ENCODE data around the gene KRTAP1-5.
"Not testable (repeated sequence)": the region's sequence is repeated elsewhere in the genome, so short reads cannot be mapped to it uniquely, and the experiment has no call there.

The KRTAP1-5 gene

GRCh38 chr17:41046735-41047465 is 19.9 kb upstream of the KRTAP1-5 start, which contains the start of gene KRTAP2-1:
TSS of gene KRTAP2-1 (minus strand) at chr17:41047316. CDS start at chr17:41047267, 49 bp downstream.
- not testable (repeated sequence) for DNase-seq

DNA sequence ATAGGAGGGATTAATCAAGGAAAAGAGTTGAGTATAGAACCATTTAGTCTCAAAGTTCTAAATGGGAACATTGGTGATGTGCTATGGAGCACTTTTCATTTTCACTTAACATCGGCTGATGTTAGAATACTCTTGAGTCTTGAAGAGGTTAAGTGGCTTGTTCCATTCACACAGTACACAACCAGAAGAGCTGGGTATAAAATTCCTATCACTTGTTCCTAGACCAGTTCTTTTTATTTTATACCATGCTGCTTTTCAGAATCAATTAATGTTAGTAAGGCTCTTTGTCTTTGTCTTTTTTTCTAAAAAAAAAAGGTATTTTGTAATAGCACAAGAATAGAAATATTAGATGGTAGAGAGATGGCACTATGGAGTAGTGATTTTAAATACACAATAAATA is 15.9 kb upstream of the KRTAP1-5 start:
- DNase-seq, result no peak

- not testable (repeated sequence) for DNase-seq
Measured at GRCh38 chr17:41040783-41041571, 14.0 kb upstream of the KRTAP1-5 start, which contains the start of gene KRTAP1-1. TSS of gene KRTAP1-1 (minus strand) at chr17:41041450. CDS start at chr17:41041397, 53 bp downstream.

DNA sequence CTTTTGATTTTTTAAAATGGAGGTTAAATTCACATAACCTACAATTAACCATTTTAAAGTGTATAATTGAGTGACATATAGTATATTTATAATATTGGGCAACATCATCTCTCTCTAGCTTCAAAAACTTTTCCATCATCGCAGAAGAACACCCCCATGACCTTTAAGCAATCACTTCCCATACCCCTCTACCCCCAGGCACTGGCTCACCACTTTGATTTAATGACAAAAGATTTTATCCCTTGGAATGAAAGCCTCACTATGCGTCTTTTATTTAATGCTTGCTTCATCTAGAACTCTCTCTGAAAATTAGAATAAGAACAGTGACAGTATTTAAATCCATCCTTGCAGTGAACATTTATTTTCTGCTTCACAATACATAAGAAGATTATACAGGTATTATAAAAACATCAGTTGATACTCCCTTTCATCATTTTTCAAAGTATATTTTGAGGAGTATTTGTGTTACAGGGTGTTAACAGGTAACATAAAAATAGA is 10.9 kb upstream of the KRTAP1-5 start:
- no peak for DNase-seq

DNA sequence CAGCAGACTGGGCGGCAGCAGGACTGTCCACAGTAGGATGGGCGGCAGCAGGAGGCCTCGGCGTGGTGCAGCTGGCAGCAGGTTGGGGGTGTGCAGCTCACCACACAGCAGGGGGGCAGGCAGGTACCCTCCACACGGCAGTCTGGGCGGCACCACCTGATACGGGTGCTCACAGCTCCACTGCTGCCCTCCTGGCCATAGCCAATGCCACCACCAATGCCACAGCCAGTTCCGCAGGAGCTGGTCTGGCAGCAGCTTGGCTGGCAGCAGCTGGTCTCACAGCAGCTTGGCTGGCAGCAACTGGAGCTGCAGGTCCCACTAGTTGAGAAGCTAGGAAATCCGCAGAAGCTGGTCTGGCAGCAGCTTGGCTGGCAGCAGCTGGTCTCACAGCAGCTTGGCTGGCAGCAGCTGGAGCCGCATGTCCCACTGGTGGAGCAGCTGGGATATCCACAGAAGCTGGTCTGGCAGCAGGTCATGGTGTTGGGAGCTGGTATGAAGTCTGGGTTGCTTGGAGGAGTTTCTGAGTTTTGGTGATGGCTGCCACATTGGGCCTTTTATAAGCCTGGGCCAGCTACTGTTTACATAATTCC is 7.4 kb upstream of the KRTAP1-5 start, which contains the start of gene KRTAP1-3:
KRTAP1-3 (minus strand) TSS at position 529 of the 590 bp plus-strand sequence; CDS start at position 476, 53 bp downstream.
- not testable (repeated sequence) for DNase-seq

DNA sequence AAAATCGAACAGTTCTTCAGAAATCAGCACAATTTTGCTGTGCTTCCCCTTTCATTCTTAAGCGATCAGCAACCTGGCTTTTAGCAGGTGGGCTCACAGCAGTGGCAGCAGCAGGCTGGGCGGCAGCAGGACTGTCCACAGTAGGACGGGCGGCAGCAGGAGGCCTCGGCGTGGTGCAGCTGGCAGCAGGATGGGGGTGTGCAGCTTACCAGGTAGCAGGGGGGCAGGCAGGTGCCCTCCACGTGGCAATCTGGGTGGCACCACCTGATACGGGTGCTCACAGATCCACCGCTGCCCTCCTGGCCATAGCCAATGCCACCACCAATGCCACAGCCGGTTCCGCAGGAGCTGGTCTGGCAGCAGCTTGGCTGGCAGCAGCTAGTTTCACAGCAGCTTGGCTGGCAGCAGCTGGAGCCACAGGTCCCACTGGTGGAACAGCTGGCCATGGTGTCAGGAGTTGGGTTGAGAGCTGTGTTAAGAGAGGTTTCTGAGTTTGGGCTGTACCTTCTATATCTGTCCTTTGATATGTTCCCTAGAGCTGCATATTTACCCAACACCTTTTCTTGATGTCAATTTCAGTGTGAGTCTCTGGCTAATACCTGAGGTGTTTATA is 2.7 kb upstream of the KRTAP1-5 start, which contains the start of gene KRTAP1-4:
KRTAP1-4 (minus strand) TSS at position 563 of the 613 bp plus-strand sequence; CDS start at position 446, 117 bp downstream.
- DNase-seq, result no peak

GRCh38 chr17:41024697-41025096 is 2.3 kb downstream of the KRTAP1-5 start:
- no peak for DNase-seq

- DNase-seq, result no peak
Measured at GRCh38 chr17:41020336-41020735, 6.7 kb downstream of the KRTAP1-5 start.

DNA sequence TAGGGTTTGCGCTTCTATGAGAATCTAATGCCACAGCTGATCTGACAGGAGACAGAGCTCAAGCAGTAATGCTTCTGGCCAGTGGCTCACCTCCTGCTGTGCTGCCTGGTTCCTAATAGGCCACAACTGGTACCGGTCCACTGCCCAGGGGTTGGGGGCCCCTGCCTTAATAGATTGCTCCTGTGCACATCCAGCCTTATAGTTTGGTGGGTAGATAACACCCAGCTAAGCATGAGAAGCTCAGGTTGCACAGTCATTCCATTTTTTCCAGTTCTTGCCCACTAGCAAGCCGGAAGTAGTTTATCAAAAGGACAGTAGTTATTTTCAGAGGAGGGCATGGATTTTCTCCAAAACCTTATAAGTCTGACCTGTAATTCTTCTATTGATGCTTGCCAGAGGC is 7.6 kb downstream of the KRTAP1-5 start:
- no peak for DNase-seq

DNA sequence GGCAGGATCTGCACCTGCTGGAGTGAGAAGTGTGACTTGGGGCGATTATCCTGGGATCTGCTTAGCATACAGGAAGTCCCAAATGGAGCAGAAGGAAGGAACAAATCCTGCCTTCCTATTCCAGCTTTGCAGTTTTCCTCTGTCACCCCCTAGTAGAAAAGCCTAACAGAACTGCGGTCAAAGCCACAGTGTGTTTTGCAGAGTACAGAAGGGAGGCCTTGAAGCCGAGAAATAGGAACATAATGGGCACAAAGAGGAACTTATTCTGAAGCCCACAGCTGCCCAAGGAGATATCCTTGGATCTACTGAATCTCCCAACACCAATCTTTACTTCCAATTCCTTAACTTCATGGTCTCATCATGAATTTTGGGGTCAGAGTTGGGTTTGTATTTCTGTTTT is 8.5 kb downstream of the KRTAP1-5 start:
- DNase-seq, result no peak

DNA sequence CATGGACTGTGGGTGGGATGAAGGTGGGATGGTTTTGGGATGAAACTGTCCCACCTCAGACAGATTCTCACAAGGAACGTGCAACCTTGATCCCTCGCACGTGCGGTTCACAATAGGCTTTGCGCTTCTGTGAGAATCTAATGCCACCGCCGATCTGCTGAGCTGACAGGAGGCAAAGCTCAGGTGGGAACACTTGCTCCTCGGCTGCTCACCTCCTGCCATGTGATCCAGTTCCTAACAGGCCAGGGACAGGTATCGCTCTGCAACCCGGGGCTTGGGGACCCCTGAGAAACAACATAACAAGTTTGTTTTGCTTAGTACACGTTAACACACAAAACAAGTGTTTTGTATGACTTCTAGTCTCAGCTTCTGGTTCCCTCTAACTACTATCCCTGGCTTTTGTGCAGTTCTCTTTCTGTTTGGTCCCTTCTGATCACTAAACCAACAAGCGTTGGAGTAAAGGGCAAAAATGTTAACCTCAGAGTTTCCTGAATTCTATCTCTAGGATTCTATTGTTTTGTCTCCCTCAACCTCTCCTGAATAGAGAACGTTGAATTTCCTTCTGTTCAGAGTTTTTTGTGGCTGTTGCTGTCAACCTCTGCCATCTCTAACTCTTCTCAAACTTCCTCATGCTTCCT is 10.3 kb downstream of the KRTAP1-5 start:
- DNase-seq, result no peak

DNA sequence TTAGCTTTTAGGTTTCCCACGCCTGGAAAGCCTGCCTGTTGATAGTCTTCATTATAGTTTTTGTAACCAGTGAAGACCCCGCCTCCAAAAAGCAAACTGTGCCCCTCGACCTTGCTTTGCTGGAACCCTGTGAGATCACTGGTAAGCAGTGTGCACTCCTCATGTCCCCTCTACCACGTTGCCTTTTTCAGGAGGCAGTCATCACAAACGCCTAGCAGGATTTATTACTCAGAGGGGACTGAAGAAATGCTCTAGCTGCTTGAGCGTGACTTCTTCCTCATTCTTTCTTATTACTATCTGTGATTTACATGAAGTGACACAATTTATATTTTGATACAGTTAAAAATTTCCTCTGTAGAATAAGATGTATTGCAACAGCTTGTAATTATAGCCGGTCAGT is 11.6 kb downstream of the KRTAP1-5 start:
- DNase-seq, result no peak

GRCh38 chr17:41013606-41014005 is 13.4 kb downstream of the KRTAP1-5 start:
- no peak for DNase-seq

GRCh38 chr17:41013181-41013580 is 13.8 kb downstream of the KRTAP1-5 start:
- no peak for DNase-seq

- DNase-seq, result no peak
Measured at GRCh38 chr17:41012326-41013120, 14.5 kb downstream of the KRTAP1-5 start.

- DNase-seq, result no peak
Measured at GRCh38 chr17:41010441-41010840, 16.6 kb downstream of the KRTAP1-5 start.

DNA sequence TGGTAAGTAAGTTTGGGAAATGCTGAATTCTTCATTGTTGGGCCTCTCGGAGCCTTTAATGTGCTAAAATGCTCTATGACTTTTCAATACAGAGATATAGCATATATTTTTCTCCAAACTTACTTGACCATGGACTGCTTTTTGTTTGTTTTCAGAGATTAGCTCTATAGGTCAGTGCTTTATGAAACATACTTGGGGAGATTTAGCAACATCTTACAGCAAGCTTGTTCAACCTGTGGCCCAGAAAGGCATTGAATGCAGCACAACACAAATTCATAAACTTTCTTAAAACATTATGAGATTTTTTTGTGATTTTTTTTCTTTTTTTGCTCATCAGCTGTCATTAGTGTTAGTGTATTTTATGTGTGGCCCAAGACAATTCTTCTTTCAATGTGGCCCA is 17.1 kb downstream of the KRTAP1-5 start:
- DNase-seq, result no peak

GRCh38 chr17:41009301-41009760 is 17.7 kb downstream of the KRTAP1-5 start:
- DNase-seq, result no peak

DNA sequence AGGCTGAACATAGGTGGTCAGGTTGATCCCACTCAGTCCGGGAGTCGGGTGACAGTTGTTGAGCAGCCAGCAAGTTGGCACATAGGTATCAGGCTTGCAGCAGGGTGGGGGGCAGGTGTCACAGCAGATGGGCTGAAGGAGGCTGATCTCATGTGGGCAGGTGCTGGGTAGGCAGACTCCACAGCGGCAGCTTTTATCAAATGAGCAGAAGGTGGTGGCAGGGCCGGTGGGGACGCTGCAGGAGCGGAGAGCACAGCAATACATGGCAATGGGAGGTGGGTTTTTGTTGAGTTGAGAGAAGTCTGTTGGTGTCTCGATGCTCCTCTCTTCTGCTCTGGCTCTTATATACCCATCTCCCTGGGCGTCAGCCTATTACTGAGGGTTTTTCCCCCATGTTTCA is 18.2 kb downstream of the KRTAP1-5 start, which contains the start of gene KRTAP3-1:
KRTAP3-1 (minus strand) TSS at position 318 of the 400 bp plus-strand sequence; CDS start at position 264, 54 bp downstream.
- DNase-seq, result no peak

DNA sequence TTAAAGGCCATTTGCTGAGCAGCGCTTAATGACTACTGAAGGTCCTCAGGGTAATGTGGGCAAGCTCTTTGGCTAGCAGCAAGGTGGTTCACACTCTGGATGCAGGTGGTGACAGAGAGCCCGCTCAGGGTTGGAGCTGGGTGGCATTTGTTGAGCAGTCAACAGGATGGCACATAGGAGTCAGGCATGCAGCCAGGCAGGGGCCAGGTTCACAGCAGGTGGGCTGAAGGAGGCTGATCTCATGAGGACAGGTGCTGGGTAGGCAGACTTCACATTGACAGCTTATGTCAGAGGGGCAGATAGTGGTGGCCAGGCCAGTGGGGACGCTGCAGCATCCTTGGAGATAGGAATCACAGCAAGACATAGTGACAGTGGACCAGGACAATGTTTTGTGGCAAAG is 22.6 kb downstream of the KRTAP1-5 start:
- no peak for DNase-seq

- no peak for DNase-seq
Measured at GRCh38 chr17:41003926-41004325, 23.1 kb downstream of the KRTAP1-5 start.

Measured in activated CD4-positive, alpha-beta T cell treated with anti-CD3 and anti-CD28 coated beads, Interleukin-10, Interleukin-2, amounts not matched to agents 100 ng/mL and 50 ng/mL, durations not matched to agents 16 hours and 8 hours (primary cell).